ENCODE data around the gene LMCD1.

The LMCD1 gene

GRCh38 chr3:8619548-8619947 lies 117.9 kb downstream of the LMCD1 start:
- TF ChIP-seq SIN3A (IDR thresholded peaks at IDR 0.05; ENCODE audit: borderline replicate concordance, insufficient read depth, low read length) (no peak), REST (IDR thresholded peaks at IDR 0.05; ENCODE audit: insufficient read depth in 1 of 2, low read depth in 2 of 2, low read length in 2 of 2) (no peak), FOXP2 (optimal IDR thresholded peaks at IDR 0.05; ENCODE audit: borderline replicate concordance, extremely low read depth, extremely low read length, insufficient read depth) (no peak), TAF1 (IDR thresholded peaks at IDR 0.05; ENCODE audit: borderline replicate concordance, insufficient read depth, low read length) (no peak), POLR2AphosphoS5 (IDR thresholded peaks at IDR 0.05; ENCODE audit: low read depth, low read length) (no peak)

- TF ChIP-seq REST (IDR thresholded peaks at IDR 0.05; ENCODE audit: insufficient read depth in 1 of 2, low read depth in 2 of 2, low read length in 2 of 2) = no peak
- TF ChIP-seq TAF1 (IDR thresholded peaks at IDR 0.05; ENCODE audit: borderline replicate concordance, insufficient read depth, low read length) = no peak
- TF ChIP-seq FOXP2 (optimal IDR thresholded peaks at IDR 0.05; ENCODE audit: borderline replicate concordance, extremely low read depth, extremely low read length, insufficient read depth) = no peak
- TF ChIP-seq SIN3A (IDR thresholded peaks at IDR 0.05; ENCODE audit: borderline replicate concordance, insufficient read depth, low read length) = no peak
- no peak for TF ChIP-seq POLR2AphosphoS5 (IDR thresholded peaks at IDR 0.05; ENCODE audit: low read depth, low read length)
Measured at GRCh38 chr3:8621141-8621540, 119.5 kb downstream of the LMCD1 start.

GRCh38 chr3:8621872-8622271 lies 120.2 kb downstream of the LMCD1 start:
- TF ChIP-seq FOXP2 (optimal IDR thresholded peaks at IDR 0.05; ENCODE audit: borderline replicate concordance, extremely low read depth, extremely low read length, insufficient read depth) (no peak), SIN3A (IDR thresholded peaks at IDR 0.05; ENCODE audit: borderline replicate concordance, insufficient read depth, low read length) (no peak), TAF1 (IDR thresholded peaks at IDR 0.05; ENCODE audit: borderline replicate concordance, insufficient read depth, low read length) (no peak), REST (IDR thresholded peaks at IDR 0.05; ENCODE audit: insufficient read depth in 1 of 2, low read depth in 2 of 2, low read length in 2 of 2) (no peak), POLR2AphosphoS5 (IDR thresholded peaks at IDR 0.05; ENCODE audit: low read depth, low read length) (no peak)

- TF ChIP-seq SIN3A (IDR thresholded peaks at IDR 0.05; ENCODE audit: borderline replicate concordance, insufficient read depth, low read length) (no peak), FOXP2 (optimal IDR thresholded peaks at IDR 0.05; ENCODE audit: borderline replicate concordance, extremely low read depth, extremely low read length, insufficient read depth) (no peak), REST (IDR thresholded peaks at IDR 0.05; ENCODE audit: insufficient read depth in 1 of 2, low read depth in 2 of 2, low read length in 2 of 2) (no peak), POLR2AphosphoS5 (IDR thresholded peaks at IDR 0.05; ENCODE audit: low read depth, low read length) (no peak), TAF1 (IDR thresholded peaks at IDR 0.05; ENCODE audit: borderline replicate concordance, insufficient read depth, low read length) (no peak)
Measured at GRCh38 chr3:8622873-8623691, 121.5 kb downstream of the LMCD1 start.

Data from PFSK-1 (cell line).